SU-DHL-6 (cell line): ENCODE measurements around the gene KNOP1.

ENCODE experiments used
- EZH2phosphoT487 ChIP-seq: fragments of 200-600 bp; sonication (generic), shearing (Covaris generic); conservative IDR thresholded peaks from 2 replicates; pipeline ENCODE4 v1.6.1; 2018; ENCODE audit warnings: mild to moderate bottlenecking, antibody characterized with exemption, low read length, moderate library complexity, mixed read lengths
- TF ChIP-seq, protein P1 (sequence below): fragments of 200-600 bp; sonication (generic); IDR thresholded peaks from one replicate; pipeline ENCODE4 v1.5.1; 2017; ENCODE audit warnings: antibody characterized with exemption, mild to moderate bottlenecking, low read length, moderate library complexity; ENCODE audit not compliant: insufficient read depth, poor library complexity, severe bottlenecking

DNA sequence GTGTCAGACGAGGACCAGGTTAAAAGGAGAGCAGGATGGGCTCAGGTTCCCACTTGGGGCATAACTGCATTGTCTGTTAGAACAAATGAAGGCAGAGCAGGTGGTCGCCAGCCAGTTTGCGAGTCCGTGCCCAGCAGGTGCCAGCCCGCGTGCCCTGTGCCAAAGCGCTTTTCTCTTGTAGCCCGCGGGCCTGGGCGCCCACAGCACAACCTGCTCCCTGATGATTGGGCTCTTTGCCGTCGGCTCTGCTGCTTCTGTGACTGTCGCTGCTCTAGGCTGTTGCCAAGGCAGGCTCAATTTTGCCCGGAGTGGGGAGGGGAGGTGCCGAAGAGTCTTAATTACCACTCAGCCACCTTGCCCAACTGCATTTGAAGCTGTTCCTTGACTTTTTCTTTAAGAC is 21.1 kb downstream of the KNOP1 start:
- TF ChIP-seq, protein P1, sequence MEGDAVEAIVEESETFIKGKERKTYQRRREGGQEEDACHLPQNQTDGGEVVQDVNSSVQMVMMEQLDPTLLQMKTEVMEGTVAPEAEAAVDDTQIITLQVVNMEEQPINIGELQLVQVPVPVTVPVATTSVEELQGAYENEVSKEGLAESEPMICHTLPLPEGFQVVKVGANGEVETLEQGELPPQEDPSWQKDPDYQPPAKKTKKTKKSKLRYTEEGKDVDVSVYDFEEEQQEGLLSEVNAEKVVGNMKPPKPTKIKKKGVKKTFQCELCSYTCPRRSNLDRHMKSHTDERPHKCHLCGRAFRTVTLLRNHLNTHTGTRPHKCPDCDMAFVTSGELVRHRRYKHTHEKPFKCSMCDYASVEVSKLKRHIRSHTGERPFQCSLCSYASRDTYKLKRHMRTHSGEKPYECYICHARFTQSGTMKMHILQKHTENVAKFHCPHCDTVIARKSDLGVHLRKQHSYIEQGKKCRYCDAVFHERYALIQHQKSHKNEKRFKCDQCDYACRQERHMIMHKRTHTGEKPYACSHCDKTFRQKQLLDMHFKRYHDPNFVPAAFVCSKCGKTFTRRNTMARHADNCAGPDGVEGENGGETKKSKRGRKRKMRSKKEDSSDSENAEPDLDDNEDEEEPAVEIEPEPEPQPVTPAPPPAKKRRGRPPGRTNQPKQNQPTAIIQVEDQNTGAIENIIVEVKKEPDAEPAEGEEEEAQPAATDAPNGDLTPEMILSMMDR = no peak
- TF ChIP-seq EZH2phosphoT487 = no peak
